ENCODE measurements around the gene ATF6. TPM values are rescaled to one million over a fixed set of nuclear protein-coding genes. Genes with fewer than 3 reads are reported as not detected.
"Not testable (repeated sequence)": the region's sequence is repeated elsewhere in the genome, so short reads cannot be mapped to it uniquely, and the experiment has no call there.

Gene ATF6
- total and polyA plus RNA-seq, 2 donors (not counting 1 experiment from before 2014, with no cell fraction given): 5.7 to 26.6 TPM

- H3K27ac Mint-ChIP-seq; H3K4me1 Mint-ChIP-seq; H2AFZ ChIP-seq (ENCODE audit: insufficient read depth, low read depth, low read length, poor library complexity, severe bottlenecking); H3K79me2 ChIP-seq (ENCODE audit: control insufficient read depth, insufficient read depth, low read length); H3K4me3 Mint-ChIP-seq; H3K9me3 Mint-ChIP-seq (ENCODE audit: insufficient read depth); H3K27me3 Mint-ChIP-seq; ATAC-seq (ENCODE audit: low read depth); DNase-seq; H3K27ac ChIP-seq (ENCODE audit: low read length in 2 of 2); H3K27me3 ChIP-seq (replicated peaks in 1 of 4; ENCODE audit: control extremely low read depth in 1 of 4, control insufficient read depth in 3 of 4, insufficient read depth in 4 of 4, low read length in 3 of 4); H3K4me3 ChIP-seq (ENCODE audit: control extremely low read depth in 1 of 5, extremely low read depth in 1 of 5, insufficient read depth in 1 of 5, low read depth in 2 of 5, low read length in 4 of 5); H3K4me2 ChIP-seq (replicated peaks; ENCODE audit: low read depth, low read length, poor library complexity, severe bottlenecking); H3K9ac ChIP-seq (ENCODE audit: low read length); H4K20me1 ChIP-seq (ENCODE audit: control insufficient read depth, insufficient read depth, low read length, poor library complexity, severe bottlenecking); CTCF ChIA-PET; POLR2A ChIA-PET; H3K4me1 ChIP-seq (ENCODE audit: control insufficient read depth in 2 of 2, insufficient read depth in 2 of 2, low read length in 2 of 2); intact Hi-C loops (cut with micrococcal nuclease): not testable (repeated sequence)
- whole genome bisulfite sequencing (ENCODE audit: insufficient coverage): no CpG with 5 or more reads among the region's 1 CpG
- Histone ChIP-seq H3K9me3 (ENCODE audit: control extremely low read depth in 1 of 3, control insufficient read depth in 2 of 3, insufficient read depth in 1 of 3, low read length in 2 of 3) (peaks cover 0 to 10% (median 0%) of the 10 kb centered on the region in 3 donors), H3K36me3 (replicated peaks in 1 of 2; ENCODE audit: control extremely low read depth in 1 of 2, control insufficient read depth in 1 of 2, extremely low read depth in 1 of 2, insufficient read depth in 2 of 2, low read length in 1 of 2) (peaks cover 9 to 11% of the 10 kb centered on the region in 2 experiments)
Observed at GRCh38 chr1:161809656-161810055, 43.5 kb downstream of the ATF6 start.

GRCh38 chr1:161810780-161811179 is 44.7 kb downstream of the ATF6 start:
- Histone ChIP-seq H3K27me3 (replicated peaks in 1 of 4; ENCODE audit: control extremely low read depth in 1 of 4, control insufficient read depth in 3 of 4, insufficient read depth in 4 of 4, low read length in 3 of 4) (no peaks in the 10 kb centered on the region), H3K36me3 (replicated peaks in 1 of 2; ENCODE audit: control extremely low read depth in 1 of 2, control insufficient read depth in 1 of 2, extremely low read depth in 1 of 2, insufficient read depth in 2 of 2, low read length in 1 of 2) (peaks cover 9 to 15% of the 10 kb centered on the region in 2 experiments), H3K27ac (ENCODE audit: low read length in 2 of 2) (no peak overlapping the region), H3K4me2 (replicated peaks; ENCODE audit: low read depth, low read length, poor library complexity, severe bottlenecking) (no peak overlapping the region), H3K9ac (ENCODE audit: low read length) (no peak overlapping the region), H3K4me3 (ENCODE audit: control extremely low read depth in 1 of 5, extremely low read depth in 1 of 5, insufficient read depth in 1 of 5, low read depth in 2 of 5, low read length in 4 of 5) (no peak overlapping the region), H4K20me1 (ENCODE audit: control insufficient read depth, insufficient read depth, low read length, poor library complexity, severe bottlenecking) (peaks cover 5% of the 10 kb centered on the region), H2AFZ (ENCODE audit: insufficient read depth, low read depth, low read length, poor library complexity, severe bottlenecking) (no peak overlapping the region), H3K4me1 (ENCODE audit: control insufficient read depth in 2 of 2, insufficient read depth in 2 of 2, low read length in 2 of 2) (no peaks in the 10 kb centered on the region), H3K9me3 (ENCODE audit: control extremely low read depth in 1 of 3, control insufficient read depth in 2 of 3, insufficient read depth in 1 of 3, low read length in 2 of 3) (peaks cover 0 to 10% (median 0%) of the 10 kb centered on the region in 3 donors), H3K79me2 (ENCODE audit: control insufficient read depth, insufficient read depth, low read length) (peaks cover 3% of the 10 kb centered on the region)
- TF ChIP-seq EZH2 (IDR thresholded peaks at IDR 0.05; ENCODE audit: borderline replicate concordance, insufficient read depth, low read depth, low read length, poor library complexity, severe bottlenecking) (no peak), CTCF (IDR thresholded peaks at IDR 0.05) (no peak)
- ATAC-seq (ENCODE audit: low read depth) (no peak), DNase-seq (no peak)
- Mint-ChIP-seq H3K27ac (no peak overlapping the region), H3K27me3 (no peaks in the 10 kb centered on the region), H3K4me3 (no peak overlapping the region), H3K9me3 (ENCODE audit: insufficient read depth) (peaks cover 10% of the 10 kb centered on the region), H3K4me1 (peaks cover 4% of the 10 kb centered on the region)
- intact Hi-C loops (cut with micrococcal nuclease): no loop called here
- CTCF ChIA-PET: no interaction called here
- WGBS (ENCODE audit: insufficient coverage): no CpG with 5 or more reads among the region's 3 CpGs
- POLR2A ChIA-PET: no interaction called here
